ENCODE data around the gene PCDH9.

PCDH9 gene

DNA sequence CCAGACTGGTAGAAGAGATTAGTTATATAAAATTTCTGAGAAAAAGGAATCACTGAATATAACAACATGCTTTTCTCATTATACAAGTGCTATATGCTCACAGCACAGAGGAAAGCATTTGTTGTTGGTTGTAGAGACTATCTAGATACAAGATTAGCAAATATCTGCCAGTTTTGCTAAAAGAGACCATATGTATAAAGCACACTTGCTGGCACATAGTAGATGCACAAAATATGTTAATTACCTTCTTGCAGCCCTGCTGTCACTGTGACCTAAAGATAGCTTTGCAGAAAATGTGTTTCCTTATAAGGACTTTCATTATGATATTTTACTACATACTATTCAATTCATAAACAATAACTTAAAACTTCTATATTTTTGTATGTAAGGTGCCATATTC lies 755.1 kb downstream of the PCDH9 start:
- no peak for DNase-seq (ENCODE audit: low spot score)

GRCh38 chr13:66469745-66470144 lies 760.4 kb downstream of the PCDH9 start:
- DNase-seq (ENCODE audit: low spot score) = peak; percentile 3

- no peak for DNase-seq (ENCODE audit: low spot score)
These were observed 761.5 kb downstream of the PCDH9 start for GRCh38 chr13:66468656-66469055.

GRCh38 chr13:66462187-66462586 lies 767.9 kb downstream of the PCDH9 start:
- DNase-seq (ENCODE audit: low spot score) = no peak

- DNase-seq (ENCODE audit: low spot score) = no peak
These were observed 769.1 kb downstream of the PCDH9 start for GRCh38 chr13:66461021-66461420.

DNA sequence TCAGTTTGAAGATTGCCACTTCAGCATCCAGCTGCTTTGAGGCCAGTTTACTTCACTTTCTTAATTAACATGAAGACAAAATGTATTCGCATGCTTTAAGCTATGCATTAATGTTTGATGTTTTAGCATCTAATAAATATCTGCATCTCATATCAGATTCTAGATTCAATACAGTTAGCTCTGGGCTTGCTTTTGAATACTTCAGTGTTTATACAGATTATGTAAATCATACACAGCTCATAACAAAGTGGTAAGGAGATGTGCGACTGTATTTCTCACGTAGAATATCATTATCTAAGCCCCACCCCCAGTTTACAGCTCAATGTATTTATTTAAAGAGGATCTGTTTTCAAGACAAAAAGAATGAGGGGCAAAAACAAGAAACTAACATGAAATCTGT lies 770.5 kb downstream of the PCDH9 start:
- no peak for DNase-seq (ENCODE audit: low spot score)

DNA sequence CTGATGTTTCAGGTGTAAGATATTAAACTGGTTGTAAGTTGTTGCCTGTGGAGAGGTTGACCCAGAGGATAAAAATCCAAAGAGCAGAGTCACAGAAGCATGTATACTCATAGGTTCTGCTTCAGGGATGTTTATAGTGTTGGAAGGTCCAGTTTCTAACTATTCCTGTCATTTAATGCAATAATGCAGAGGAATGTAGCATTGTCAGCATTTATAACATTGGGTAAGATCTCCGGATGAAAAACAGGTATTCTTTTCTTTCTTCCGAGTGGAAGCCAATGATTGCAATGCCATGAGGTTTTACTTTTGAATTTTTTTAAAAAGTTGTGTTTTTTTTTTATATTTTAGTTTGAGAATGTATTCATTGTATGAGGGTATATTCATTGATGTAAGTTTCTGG lies 771.0 kb downstream of the PCDH9 start:
- DNase-seq (ENCODE audit: low spot score) = no peak

GRCh38 chr13:66446413-66446812 lies 783.7 kb downstream of the PCDH9 start:
- no peak for DNase-seq (ENCODE audit: low spot score)

- no peak for DNase-seq (ENCODE audit: low spot score)
These were observed 786.2 kb downstream of the PCDH9 start for GRCh38 chr13:66443926-66444325.

- DNase-seq (ENCODE audit: low spot score) = no peak
These were observed 789.2 kb downstream of the PCDH9 start for GRCh38 chr13:66440938-66441337.

GRCh38 chr13:66430728-66431127 lies 799.4 kb downstream of the PCDH9 start:
- no peak for DNase-seq (ENCODE audit: low spot score)

- DNase-seq (ENCODE audit: low spot score) = no peak
These were observed 799.9 kb downstream of the PCDH9 start for GRCh38 chr13:66430269-66430668.

DNA sequence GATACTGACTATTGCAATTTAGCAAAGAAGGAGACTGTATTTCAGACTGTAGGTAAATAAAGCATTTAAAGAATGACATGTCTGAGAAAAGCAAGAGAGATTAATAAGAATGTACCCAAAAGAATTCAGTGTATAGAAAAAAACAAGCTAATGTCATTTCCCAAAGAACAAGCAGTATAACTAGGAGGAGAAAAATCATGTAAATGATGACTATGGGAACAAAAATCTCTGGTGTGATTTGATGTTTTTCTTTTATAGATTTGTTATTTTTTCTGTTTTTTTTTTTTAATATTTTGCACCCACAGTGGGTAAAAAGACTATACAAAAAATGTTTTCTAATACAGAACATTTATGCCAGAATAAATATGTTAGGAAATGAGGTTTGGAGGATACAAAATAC lies 801.0 kb downstream of the PCDH9 start:
- DNase-seq (ENCODE audit: low spot score) = no peak

DNA sequence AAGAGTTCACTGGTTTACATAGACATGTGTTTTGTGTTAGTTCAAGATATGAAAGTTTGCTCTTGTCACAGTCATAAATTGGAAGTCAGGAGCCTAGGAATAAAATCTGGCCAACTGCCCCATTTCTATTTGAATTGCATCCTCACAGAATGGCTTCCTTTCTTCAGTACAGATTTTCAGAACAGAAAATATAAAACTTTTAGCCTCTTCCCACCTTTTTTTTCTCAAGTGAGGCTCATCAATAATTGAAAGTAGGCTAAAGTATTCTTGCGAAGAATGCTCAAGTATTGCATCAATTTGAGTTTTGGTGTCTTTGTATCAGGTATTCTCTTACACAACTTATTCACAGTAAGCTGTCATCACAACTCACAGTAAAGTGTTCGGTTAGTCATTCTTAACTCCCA lies 802.7 kb downstream of the PCDH9 start:
- no peak for DNase-seq (ENCODE audit: low spot score)

GRCh38 chr13:66425741-66426140 lies 804.4 kb downstream of the PCDH9 start:
- DNase-seq (ENCODE audit: low spot score) = no peak

DNA sequence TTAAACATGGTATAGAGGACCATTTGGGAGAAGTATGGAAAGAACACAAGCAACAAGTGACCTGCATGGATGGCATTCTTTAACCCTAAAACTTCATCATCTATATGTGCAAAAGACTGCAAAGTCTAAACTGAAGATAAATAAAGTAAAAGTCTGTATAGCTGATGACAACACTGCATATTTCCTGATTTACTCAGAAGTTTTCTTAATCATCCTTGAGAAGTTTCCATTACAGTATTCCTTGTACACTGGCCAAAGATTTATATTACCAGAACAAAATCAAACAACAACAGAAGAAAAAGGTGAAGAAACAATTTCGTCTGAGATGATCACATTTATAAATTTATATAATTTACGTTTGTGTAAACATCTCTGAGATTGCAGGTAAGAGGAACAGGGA lies 805.7 kb downstream of the PCDH9 start:
- DNase-seq (ENCODE audit: low spot score) = no peak

DNA sequence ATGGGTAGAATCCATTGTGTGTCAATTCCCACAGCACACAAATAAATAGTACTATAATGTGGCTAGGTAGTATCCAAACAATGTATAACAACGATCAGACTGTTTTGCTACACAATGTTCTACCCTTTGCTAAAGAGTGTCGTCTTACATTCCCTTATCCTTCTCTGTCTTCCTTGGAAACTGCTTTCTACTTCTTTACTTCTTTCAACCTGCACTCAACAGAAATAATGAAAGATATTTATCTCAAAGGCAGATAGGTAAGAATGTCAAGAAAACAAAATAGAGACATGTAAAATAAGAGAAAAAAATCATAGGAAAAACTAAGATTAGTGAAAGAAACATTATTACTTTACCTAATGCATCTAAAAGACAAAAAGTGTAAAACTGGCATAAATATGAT lies 814.7 kb downstream of the PCDH9 start:
- DNase-seq (ENCODE audit: low spot score) = no peak

DNA sequence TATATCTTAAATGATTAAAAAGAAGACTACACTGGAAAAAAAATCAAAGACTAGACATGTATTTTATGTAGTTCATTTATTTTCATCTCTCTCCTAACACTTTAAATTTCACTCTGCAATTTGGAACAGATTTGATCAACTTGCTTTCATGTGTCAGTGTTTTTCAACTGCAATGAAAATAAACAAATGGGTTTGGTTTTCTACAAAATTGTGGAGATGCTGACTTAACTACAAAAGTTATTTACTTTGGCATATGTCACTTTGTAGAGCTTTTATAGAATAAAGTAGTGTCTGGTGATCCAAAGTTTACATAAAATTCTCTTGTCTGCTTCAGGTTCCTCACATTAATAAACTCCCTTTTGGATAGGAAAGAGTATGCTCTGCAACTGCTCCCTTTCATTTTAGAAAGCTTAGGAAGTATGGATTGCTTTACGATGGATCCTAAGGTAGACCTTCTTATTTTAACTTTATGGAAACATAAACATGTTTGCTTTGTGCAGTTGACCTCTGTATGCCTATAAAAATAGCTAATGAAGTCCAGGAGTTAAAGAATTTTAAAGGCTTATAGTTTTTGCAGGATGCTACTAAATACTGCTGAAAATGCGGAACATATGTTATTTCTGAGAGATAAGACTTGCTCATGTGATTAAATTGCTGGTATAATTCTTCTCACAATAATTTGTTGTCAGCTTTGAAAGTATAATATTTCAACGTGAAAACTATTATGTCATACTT lies 815.9 kb downstream of the PCDH9 start:
- DNase-seq (ENCODE audit: low spot score) = no peak

GRCh38 chr13:66410314-66410713 lies 819.8 kb downstream of the PCDH9 start:
- no peak for DNase-seq (ENCODE audit: low spot score)

DNA sequence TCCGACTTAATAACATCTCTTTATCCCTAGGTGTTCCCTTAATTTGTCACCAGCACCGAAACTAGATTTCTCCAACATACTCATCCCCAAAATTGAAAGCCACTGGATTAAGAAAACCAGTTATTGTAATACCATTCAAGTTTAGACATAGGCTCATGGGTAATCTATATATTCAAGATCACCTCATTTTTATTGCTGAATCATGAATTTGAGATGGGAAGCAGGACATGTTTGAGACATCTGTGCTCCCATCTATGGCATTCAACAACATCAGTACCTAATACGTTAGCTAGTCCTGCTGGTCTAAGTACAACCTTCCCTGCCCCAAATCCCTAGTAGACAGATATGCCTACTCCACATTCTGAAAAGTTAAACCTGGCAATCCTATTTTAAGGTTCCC lies 820.6 kb downstream of the PCDH9 start:
- no peak for DNase-seq (ENCODE audit: low spot score)

GRCh38 chr13:66407128-66407527 lies 823.0 kb downstream of the PCDH9 start:
- no peak for DNase-seq (ENCODE audit: low spot score)

GRCh38 chr13:66405908-66406802 lies 824.0 kb downstream of the PCDH9 start:
- no peak for DNase-seq (ENCODE audit: low spot score)

- no peak for DNase-seq (ENCODE audit: low spot score)
These were observed 827.6 kb downstream of the PCDH9 start for GRCh38 chr13:66402546-66402945.

All from SK-N-DZ (cell line).